Activated T-helper 17 cell treated with anti-CD3 and anti-CD28 coated beads, Interleukin-2, amount 50 U/mL, for 72 hours (primary cell): ENCODE results near the gene CYB5D1. TPM values are rescaled to one million over a fixed set of nuclear protein-coding genes. Genes with fewer than 3 reads are reported as not detected.
"Not testable (repeated sequence)": the region's sequence is repeated elsewhere in the genome, so short reads cannot be mapped to it uniquely, and the experiment has no call there.

Experiments
- ATAC-seq: fragments of 150-1000 bp; cut with Tn5 transposase; replicated peaks from 2 replicates; pipeline ENCODE4 v1.10.0; 2021; ENCODE audit warnings: mild to moderate bottlenecking, moderate library complexity
- H3K27ac Mint-ChIP-seq: one replicate; pipeline ENCODE4 v1.8.0; 2022; ENCODE audit warnings: mixed read lengths
- H3K27me3 Mint-ChIP-seq: one replicate; pipeline ENCODE4 v1.8.0; 2022; ENCODE audit warnings: mixed read lengths
- H3K36me3 Mint-ChIP-seq: one replicate; pipeline ENCODE4 v1.8.0; 2022; ENCODE audit warnings: low read depth, mild to moderate bottlenecking, mixed read lengths
- H3K4me1 Mint-ChIP-seq: one replicate; pipeline ENCODE4 v1.8.0; 2022; ENCODE audit warnings: mixed read lengths
- H3K4me3 Mint-ChIP-seq: one replicate; pipeline ENCODE4 v1.8.0; 2022; ENCODE audit warnings: mild to moderate bottlenecking, mixed read lengths
- H3K9me3 Mint-ChIP-seq: one replicate; pipeline ENCODE4 v1.8.0; 2022; ENCODE audit warnings: mixed read lengths
- total RNA-seq, 2 donors: library from RNA; stranded (reverse); gene quantifications; one replicate each; pipeline ENCODE4 v1.2.3, GENCODE V29; 2022

The CYB5D1 gene
- total RNA-seq, result 10 to 100 TPM; 14.8 to 19.4 TPM

DNA sequence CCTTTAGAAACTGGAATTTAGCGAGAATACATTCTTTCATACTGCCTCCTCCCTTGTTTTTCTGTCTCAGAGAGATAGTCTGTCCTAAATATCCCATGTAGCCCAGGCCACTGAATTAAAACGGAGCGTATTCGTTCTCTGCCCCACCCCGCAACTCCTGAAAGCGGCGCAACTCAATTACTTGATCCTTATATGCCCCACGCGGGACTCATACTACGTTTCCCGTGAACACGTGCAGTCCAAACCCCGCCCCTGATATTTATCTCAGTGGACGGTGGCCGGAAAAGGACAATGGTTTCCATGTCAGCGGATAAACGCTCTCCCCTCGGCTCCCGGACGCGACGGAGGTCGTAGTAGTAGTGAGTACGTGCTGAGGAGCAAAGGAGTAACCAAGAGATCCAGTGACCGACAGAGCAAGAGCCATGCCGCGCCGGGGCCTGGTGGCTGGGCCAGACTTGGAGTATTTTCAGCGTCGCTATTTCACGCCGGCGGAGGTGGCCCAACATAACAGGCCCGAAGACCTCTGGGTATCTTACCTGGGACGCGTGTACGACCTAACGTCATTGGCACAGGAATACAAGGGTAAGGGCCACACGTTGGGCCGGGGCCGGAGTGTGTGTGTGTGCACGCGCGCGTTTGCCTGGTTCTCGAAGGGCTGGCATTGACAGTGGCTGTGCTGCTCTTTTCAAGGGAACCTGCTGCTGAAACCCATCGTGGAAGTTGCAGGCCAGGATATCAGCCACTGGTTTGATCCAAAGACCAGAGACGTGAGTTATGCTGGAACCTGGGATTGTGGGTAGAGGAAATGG lies at the start of gene CYB5D1:
Gene CYB5D1 (plus strand): TSS at position 291 of the 809 bp plus-strand sequence. CDS start 132 bp downstream, at position 423.
- peak; percentile 57 for ATAC-seq
- Mint-ChIP-seq H3K36me3 (peaks cover 2% of the 10 kb centered on the region), H3K4me3 (no peak within 1 kb of the TSS), H3K27me3 (no peaks in the 10 kb centered on the region), H3K9me3 (no peaks in the 10 kb centered on the region), H3K27ac (no peak within 1 kb of the TSS), H3K4me1 (peaks cover 18% of the 10 kb centered on the region)

DNA sequence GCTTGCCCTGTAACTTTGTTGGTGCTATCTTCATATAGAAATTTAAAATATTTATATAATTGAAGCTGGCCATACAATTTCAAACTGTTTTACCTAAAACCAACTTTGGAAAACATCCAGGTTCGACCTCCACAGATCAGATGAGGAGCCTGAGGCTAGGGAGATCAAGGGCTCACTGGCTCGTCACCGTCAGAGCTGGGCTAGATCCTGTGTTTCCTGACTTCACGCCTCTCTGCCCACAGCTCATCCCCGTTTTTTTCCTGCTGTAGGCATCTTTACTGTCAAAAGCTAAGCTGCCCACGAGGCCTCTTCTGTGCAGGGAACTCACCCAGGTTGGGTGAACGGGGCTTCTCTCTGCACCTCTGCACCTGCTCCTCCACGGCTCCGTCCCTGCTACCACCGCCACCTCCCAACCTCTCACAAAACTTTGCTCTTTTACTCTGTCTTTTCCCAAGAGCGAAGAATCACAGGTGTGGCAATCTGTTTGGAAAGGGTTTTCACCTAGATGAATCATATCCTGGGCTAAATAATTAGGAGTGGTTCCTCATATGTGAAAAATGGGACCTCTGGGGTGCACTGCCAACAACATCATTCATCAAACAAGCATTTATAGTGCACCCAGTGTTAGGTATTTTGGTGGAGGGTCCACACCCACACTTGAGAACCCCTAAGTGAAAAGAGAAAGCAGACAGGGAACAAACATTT lies 48.6 kb upstream of the CYB5D1 start:
- Mint-ChIP-seq H3K36me3 (no peaks in the 10 kb centered on the region), H3K27me3 (peaks cover 12% of the 10 kb centered on the region), H3K4me3 (no peak overlapping the region), H3K4me1 (no peaks in the 10 kb centered on the region), H3K9me3 (no peaks in the 10 kb centered on the region), H3K27ac (no peak overlapping the region)
- no peak for ATAC-seq

DNA sequence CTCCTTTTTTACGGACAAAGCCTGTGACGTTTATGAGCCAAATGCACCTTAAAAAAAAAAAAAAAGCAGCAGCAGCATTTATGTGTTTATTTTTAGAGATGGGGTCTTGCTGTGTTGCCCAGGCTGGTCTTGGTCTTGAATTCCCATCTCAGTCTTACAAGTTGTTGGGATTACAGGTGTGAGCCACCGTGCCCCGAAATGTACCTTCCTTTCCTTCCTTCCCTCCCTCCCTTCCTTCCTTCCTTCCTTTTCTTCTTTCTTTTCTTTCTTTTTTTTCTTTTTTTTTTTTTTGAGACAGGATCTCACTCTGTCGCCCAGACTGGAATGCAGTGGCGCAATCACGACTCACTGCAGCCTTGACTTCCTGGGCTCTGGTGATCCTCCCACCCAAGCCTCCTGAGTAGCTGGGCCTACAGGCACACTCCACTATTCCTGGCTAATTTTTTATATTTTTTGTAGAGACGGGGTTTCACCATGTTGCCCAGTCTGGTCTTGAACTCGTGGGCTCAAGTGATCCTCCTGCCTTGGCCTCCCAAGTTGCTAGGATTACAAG lies 47.9 kb upstream of the CYB5D1 start:
- H3K4me1 Mint-ChIP-seq, H3K4me3 Mint-ChIP-seq, H3K36me3 Mint-ChIP-seq, H3K27ac Mint-ChIP-seq, ATAC-seq, H3K9me3 Mint-ChIP-seq: not testable (repeated sequence)
- H3K27me3 Mint-ChIP-seq, result peaks cover 12% of the 10 kb centered on the region

- H3K4me3 Mint-ChIP-seq, result no peak overlapping the region
- H3K4me1 Mint-ChIP-seq, result no peaks in the 10 kb centered on the region
- ATAC-seq, result no peak
- H3K27ac Mint-ChIP-seq, result no peak overlapping the region
- peaks cover 9% of the 10 kb centered on the region for H3K27me3 Mint-ChIP-seq
- H3K36me3 Mint-ChIP-seq, result no peaks in the 10 kb centered on the region
- H3K9me3 Mint-ChIP-seq, result no peaks in the 10 kb centered on the region
Observed at GRCh38 chr17:7811251-7811650, 46.6 kb upstream of the CYB5D1 start.

DNA sequence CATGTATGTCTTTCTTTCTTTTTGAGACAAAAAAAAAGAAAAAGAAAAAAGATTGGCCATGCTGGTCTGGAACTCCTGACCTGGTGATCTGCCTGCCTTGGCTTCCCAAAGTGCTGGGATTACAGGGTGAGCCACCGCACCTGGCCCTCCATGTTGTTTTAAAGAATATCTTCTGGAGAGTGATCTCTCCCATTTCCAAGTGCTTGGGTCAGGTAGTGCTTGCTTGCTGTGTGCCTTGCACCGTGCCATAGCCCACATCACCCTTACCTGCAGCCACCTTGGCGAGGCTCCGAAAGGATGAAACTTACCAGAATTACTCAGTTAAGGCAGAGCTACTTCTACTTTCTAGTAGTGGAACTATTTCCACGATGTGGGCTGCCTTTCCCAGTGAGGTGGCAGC lies 42.8 kb upstream of the CYB5D1 start:
- no peaks in the 10 kb centered on the region for H3K4me1 Mint-ChIP-seq
- no peaks in the 10 kb centered on the region for H3K27me3 Mint-ChIP-seq
- H3K27ac Mint-ChIP-seq, result no peak overlapping the region
- H3K36me3 Mint-ChIP-seq, result no peaks in the 10 kb centered on the region
- ATAC-seq, result no peak
- H3K4me3 Mint-ChIP-seq, result no peak overlapping the region
- H3K9me3 Mint-ChIP-seq, result no peaks in the 10 kb centered on the region

DNA sequence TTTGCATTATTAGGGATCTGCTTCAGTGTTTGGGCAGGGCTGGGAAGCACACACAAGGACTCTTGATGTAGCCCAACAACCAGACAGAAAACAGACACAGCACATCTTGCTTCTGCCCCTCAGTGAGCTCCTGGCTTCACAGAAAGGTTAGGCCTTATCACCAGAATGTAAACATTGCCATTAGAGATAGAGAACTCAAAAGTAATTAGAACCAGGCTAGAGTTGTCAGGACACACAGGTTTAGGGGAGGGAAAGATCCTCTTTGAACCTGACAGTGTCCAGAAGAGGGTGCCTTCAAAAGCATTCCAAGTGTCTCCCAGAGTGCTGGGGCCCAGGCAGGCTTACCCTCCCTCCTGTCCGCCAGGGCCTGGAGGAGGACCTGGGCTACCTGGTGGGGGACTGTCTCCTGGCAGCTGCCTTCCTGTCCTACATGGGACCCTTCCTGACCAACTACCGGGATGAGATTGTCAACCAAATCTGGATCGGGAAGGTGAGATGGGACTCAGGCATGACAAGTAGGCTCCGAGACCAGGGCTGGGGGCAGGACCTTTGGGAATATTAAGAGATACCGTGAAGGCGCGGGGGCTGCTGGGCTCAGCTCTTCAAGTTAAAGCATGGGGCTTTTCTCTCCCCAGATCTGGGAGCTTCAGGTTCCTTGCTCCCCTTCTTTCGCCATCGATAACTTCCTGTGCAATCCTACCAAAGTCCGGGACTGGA lies 40.7 kb upstream of the CYB5D1 start:
- no peaks in the 10 kb centered on the region for H3K36me3 Mint-ChIP-seq
- no peaks in the 10 kb centered on the region for H3K27me3 Mint-ChIP-seq
- H3K9me3 Mint-ChIP-seq, result no peaks in the 10 kb centered on the region
- H3K4me1 Mint-ChIP-seq, result no peaks in the 10 kb centered on the region
- no peak overlapping the region for H3K4me3 Mint-ChIP-seq
- no peak for ATAC-seq
- peak overlapping the region; percentile 7 for H3K27ac Mint-ChIP-seq

DNA sequence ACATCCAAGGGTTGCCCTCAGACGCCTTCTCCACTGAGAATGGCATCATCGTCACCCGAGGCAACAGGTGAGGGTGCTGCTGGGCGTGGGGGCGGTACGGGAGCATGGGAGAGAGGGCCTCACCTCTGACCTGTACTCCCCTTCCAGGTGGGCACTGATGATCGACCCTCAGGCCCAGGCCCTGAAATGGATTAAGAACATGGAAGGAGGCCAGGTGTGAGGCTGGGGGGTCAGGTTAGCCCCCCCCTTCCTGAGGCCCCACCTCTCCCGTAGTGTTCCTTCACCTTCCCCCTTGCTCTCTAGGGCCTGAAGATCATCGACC lies 40.2 kb upstream of the CYB5D1 start:
- no peak overlapping the region for H3K27ac Mint-ChIP-seq
- no peak for ATAC-seq
- H3K4me1 Mint-ChIP-seq, result no peaks in the 10 kb centered on the region
- no peaks in the 10 kb centered on the region for H3K36me3 Mint-ChIP-seq
- H3K4me3 Mint-ChIP-seq, result no peak overlapping the region
- H3K9me3 Mint-ChIP-seq, result no peaks in the 10 kb centered on the region
- H3K27me3 Mint-ChIP-seq, result no peaks in the 10 kb centered on the region

GRCh38 chr17:7818026-7818425 lies 39.8 kb upstream of the CYB5D1 start:
- H3K4me1 Mint-ChIP-seq, result no peaks in the 10 kb centered on the region
- no peak overlapping the region for H3K4me3 Mint-ChIP-seq
- no peaks in the 10 kb centered on the region for H3K27me3 Mint-ChIP-seq
- no peaks in the 10 kb centered on the region for H3K36me3 Mint-ChIP-seq
- H3K9me3 Mint-ChIP-seq, result no peaks in the 10 kb centered on the region
- no peak for ATAC-seq
- no peak overlapping the region for H3K27ac Mint-ChIP-seq

GRCh38 chr17:7818746-7819645 lies 38.8 kb upstream of the CYB5D1 start:
- Mint-ChIP-seq H3K4me1 (no peaks in the 10 kb centered on the region), H3K9me3 (no peaks in the 10 kb centered on the region), H3K4me3 (no peak overlapping the region), H3K36me3 (no peaks in the 10 kb centered on the region), H3K27me3 (peaks cover 3% of the 10 kb centered on the region), H3K27ac (no peak overlapping the region)
- ATAC-seq, result no peak

- Mint-ChIP-seq H3K36me3 (no peaks in the 10 kb centered on the region), H3K4me1 (no peaks in the 10 kb centered on the region), H3K27ac (no peak overlapping the region), H3K27me3 (peaks cover 4% of the 10 kb centered on the region), H3K9me3 (no peaks in the 10 kb centered on the region), H3K4me3 (no peak overlapping the region)
- no peak for ATAC-seq
Observed at GRCh38 chr17:7820231-7820630, 37.6 kb upstream of the CYB5D1 start.

DNA sequence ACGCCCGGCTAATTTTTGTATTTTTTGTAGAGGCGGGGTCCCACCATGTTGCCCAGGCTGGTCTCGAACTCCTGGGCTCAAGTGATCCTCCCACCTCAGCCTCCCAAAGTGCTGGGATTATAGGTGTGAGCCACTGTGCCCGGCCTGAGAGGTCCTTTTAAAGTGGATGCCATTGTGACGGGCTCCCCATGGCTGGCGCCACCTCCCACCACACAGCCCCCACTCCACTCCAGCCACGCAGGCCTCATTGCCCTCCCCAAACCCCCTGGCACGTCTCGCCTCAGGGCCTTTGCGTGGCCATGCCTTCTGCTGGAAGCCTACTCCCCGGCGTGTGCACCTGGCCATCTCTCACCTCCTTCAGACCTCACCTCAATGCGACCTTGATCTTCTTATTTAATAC lies 35.7 kb upstream of the CYB5D1 start:
- Mint-ChIP-seq H3K27ac (no peak overlapping the region), H3K27me3 (peaks cover 4% of the 10 kb centered on the region), H3K4me3 (no peak overlapping the region), H3K9me3 (no peaks in the 10 kb centered on the region), H3K4me1 (no peaks in the 10 kb centered on the region), H3K36me3 (no peaks in the 10 kb centered on the region)
- ATAC-seq, result no peak

- no peak for ATAC-seq
- Mint-ChIP-seq H3K4me1 (no peaks in the 10 kb centered on the region), H3K9me3 (no peaks in the 10 kb centered on the region), H3K27me3 (peaks cover 4% of the 10 kb centered on the region), H3K27ac (no peak overlapping the region), H3K36me3 (no peaks in the 10 kb centered on the region), H3K4me3 (no peak overlapping the region)
Observed at GRCh38 chr17:7823581-7824001, 34.2 kb upstream of the CYB5D1 start.

GRCh38 chr17:7824021-7824924 lies 33.5 kb upstream of the CYB5D1 start:
- H3K4me3 Mint-ChIP-seq, result no peak overlapping the region
- H3K9me3 Mint-ChIP-seq, result no peaks in the 10 kb centered on the region
- no peaks in the 10 kb centered on the region for H3K4me1 Mint-ChIP-seq
- ATAC-seq, result no peak
- no peak overlapping the region for H3K27ac Mint-ChIP-seq
- H3K36me3 Mint-ChIP-seq, result no peaks in the 10 kb centered on the region
- peaks cover 4% of the 10 kb centered on the region for H3K27me3 Mint-ChIP-seq
